GM12875 (cell line): Measurements from ENCODE around the gene ERMN.

Experiments used
- H3K4me3 ChIP-seq: one replicate; pipeline ENCODE4 v1.5.1; 2011; ENCODE audit warnings: low read depth, low read length, control low read depth
- TF ChIP-seq, protein P1 (sequence below): IDR thresholded peaks from 2 replicates; pipeline ENCODE4 v1.5.1; 2011; ENCODE audit warnings: low read depth, mild to moderate bottlenecking, control low read depth, inconsistent platforms, low read length, moderate library complexity, borderline replicate concordance; ENCODE audit not compliant: insufficient read depth

Gene ERMN

DNA sequence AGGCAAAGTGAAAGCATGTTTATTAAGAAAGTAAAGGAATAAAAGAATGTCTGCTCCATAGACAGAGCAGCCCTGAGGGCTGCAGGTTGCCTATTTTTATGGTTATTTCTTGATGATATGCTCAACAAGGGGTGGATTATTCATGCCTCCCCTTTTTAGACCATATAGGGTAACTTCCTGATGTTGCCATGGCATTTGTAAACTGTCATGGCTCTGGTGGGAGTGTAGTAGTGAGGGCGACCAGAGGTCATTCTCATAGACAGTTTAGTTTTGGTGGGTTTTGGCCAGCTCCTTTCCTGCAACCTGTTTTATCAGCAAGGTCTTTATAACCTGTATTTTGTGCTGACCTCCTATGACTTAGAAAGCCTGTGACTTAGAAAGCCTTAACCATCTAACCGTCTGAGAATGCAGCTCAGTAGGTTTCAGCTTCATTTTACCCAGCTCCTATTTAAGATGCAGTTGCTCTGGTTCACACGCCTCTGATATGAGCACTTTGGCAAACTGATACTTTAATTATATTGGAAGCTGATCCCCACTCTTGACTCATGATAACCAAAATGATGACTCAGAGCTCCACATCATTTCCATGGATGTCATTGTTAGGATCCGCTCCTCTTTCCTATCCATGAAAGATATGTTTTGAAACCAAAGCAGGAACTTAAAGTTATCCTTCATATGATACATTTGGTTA lies 14.5 kb upstream of the ERMN start:
- TF ChIP-seq, protein P1, sequence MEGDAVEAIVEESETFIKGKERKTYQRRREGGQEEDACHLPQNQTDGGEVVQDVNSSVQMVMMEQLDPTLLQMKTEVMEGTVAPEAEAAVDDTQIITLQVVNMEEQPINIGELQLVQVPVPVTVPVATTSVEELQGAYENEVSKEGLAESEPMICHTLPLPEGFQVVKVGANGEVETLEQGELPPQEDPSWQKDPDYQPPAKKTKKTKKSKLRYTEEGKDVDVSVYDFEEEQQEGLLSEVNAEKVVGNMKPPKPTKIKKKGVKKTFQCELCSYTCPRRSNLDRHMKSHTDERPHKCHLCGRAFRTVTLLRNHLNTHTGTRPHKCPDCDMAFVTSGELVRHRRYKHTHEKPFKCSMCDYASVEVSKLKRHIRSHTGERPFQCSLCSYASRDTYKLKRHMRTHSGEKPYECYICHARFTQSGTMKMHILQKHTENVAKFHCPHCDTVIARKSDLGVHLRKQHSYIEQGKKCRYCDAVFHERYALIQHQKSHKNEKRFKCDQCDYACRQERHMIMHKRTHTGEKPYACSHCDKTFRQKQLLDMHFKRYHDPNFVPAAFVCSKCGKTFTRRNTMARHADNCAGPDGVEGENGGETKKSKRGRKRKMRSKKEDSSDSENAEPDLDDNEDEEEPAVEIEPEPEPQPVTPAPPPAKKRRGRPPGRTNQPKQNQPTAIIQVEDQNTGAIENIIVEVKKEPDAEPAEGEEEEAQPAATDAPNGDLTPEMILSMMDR: no peak
- H3K4me3 ChIP-seq: no peak overlapping the region

DNA sequence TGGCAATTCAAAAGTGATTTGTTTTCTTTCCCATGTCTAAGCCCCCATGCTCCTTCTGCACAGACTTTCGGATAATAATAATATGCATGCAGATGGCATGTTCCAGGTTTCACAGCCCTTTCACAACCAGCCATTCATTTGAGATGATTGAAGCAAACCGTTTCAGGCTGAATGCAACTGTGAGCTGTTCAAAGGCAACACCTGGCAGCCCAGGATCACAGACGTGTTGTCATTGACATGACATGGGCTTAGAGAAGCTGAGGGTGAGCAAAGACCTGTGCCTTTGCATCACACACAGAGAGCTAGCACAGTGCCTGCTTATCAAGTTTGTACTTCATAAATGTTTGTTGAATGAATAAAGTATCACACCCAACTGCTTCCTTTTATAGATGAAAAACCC lies 12.4 kb upstream of the ERMN start:
- H3K4me3 ChIP-seq: no peak overlapping the region

DNA sequence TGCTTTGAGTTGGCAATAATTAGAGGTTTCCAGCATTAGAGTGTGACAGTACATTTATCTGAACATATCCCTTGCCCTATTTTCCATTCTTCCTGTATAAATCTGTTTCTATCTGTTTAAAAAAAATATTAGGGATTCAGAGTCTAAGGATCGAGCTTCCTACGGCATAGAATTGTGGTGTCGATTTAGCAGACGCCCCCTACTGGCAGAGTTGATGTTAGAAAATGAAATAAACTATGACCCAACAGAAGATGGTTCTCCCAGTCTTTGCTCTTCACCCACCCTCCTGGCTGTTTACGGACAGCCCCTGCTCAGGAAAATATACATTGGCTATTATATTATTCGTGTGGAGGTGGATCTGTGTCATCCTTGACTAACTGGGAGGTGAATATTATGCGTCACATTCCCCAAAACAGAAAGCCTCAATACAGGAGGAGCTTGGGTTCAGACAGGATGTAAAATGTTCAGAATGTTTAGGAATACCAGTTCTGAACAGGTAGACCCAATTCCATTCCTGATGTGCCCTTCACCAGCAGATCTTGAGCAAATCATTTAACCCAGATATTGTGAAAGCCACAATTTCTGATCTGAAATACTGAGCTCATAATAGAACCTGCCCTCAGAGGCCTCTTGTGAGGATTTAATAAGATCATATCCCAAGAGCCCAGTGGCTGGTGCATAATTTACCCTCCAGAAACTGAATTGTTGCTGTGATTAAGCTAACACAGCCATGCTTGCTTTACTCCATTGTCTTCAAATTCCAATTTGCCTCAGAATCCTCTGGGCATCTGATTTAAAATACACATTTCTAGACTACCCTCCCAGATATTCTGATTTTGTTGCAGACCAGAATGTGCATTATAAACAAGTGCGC lies 10.8 kb upstream of the ERMN start:
- H3K4me3 ChIP-seq: no peak overlapping the region
- TF ChIP-seq, protein P1: peak; percentile 60; the same call in 1 of the 2 replicates

More for the DNA sequence above, 12.4 kb upstream of the ERMN start:
- TF ChIP-seq, protein P1: no peak

- no peak overlapping the region for H3K4me3 ChIP-seq
- TF ChIP-seq, protein P1: no peak
Observed at GRCh38 chr2:157334797-157335196, 9.2 kb upstream of the ERMN start.

GRCh38 chr2:157334335-157334734 lies 8.7 kb upstream of the ERMN start:
- H3K4me3 ChIP-seq: no peak overlapping the region
- TF ChIP-seq, protein P1: no peak

- TF ChIP-seq, protein P1: no peak
- H3K4me3 ChIP-seq: no peak overlapping the region
Observed at GRCh38 chr2:157333304-157334047, 7.9 kb upstream of the ERMN start.

DNA sequence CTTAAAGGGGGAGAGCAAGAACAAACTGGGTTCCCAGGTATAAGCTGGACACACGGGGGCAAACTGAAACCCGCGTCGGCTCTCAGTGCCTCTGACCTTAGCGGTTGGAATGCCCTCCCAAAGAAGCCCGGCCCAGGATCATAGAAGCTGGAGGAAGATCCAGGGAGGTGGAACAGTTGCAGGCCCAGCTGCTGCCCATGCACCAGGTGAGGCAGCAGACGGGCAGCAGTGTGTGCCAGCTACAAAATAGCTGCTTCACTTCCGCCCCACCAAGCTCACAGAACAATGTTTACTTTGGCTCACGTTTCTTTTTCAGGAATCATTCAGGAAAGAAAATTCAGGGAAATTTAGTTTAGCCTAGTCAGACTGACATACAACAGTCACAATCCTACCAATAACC lies 3.9 kb upstream of the ERMN start:
- TF ChIP-seq, protein P1: no peak
- H3K4me3 ChIP-seq: no peak overlapping the region
